ENCODE results near the gene WDSUB1.

Gene WDSUB1

GRCh38 chr2:159188449-159188848 lies 98.1 kb downstream of the WDSUB1 start:
- Histone ChIP-seq H3K4me2 (ENCODE audit: low read length) (no peak overlapping the region), H3K9me3 (ENCODE audit: control insufficient read depth, insufficient read depth, low read length) (no peaks in the 10 kb centered on the region), H4K20me1 (ENCODE audit: control insufficient read depth, insufficient read depth, low read depth, low read length) (no peaks in the 10 kb centered on the region), H3K4me1 (ENCODE audit: control insufficient read depth, low read length) (no peaks in the 10 kb centered on the region), H3K36me3 (ENCODE audit: control insufficient read depth, low read length) (no peaks in the 10 kb centered on the region), H3K4me3 (ENCODE audit: low read length) (no peak overlapping the region), H3K27me3 (ENCODE audit: control insufficient read depth, low read length) (peaks cover 21% of the 10 kb centered on the region), H3F3A (ENCODE audit: control insufficient read depth, insufficient read depth) (no peaks in the 10 kb centered on the region), H3K9me2 (replicated peaks; ENCODE audit: control insufficient read depth, low read length) (no peaks in the 10 kb centered on the region), H3K27ac (ENCODE audit: low read depth, low read length) (no peak overlapping the region), H3K79me2 (ENCODE audit: control insufficient read depth, low read length) (no peaks in the 10 kb centered on the region)
- TF ChIP-seq EZH2phosphoT487 (IDR thresholded peaks at IDR 0.05; ENCODE audit: borderline replicate concordance, low read length) (no peak), CTCF (IDR thresholded peaks at IDR 0.05; ENCODE audit: low read depth, low read length, poor library complexity, severe bottlenecking) (no peak)

- H4K20me1 ChIP-seq (ENCODE audit: control insufficient read depth, insufficient read depth, low read depth, low read length), result no peaks in the 10 kb centered on the region
- no peak overlapping the region for H3K27ac ChIP-seq (ENCODE audit: low read depth, low read length)
- H3K79me2 ChIP-seq (ENCODE audit: control insufficient read depth, low read length), result no peaks in the 10 kb centered on the region
- H3K4me3 ChIP-seq (ENCODE audit: low read length), result no peak overlapping the region
- H3K4me1 ChIP-seq (ENCODE audit: control insufficient read depth, low read length), result no peaks in the 10 kb centered on the region
- H3K9me2 ChIP-seq (replicated peaks; ENCODE audit: control insufficient read depth, low read length), result no peaks in the 10 kb centered on the region
- H3K9me3 ChIP-seq (ENCODE audit: control insufficient read depth, insufficient read depth, low read length), result no peaks in the 10 kb centered on the region
- peaks cover 21% of the 10 kb centered on the region for H3K27me3 ChIP-seq (ENCODE audit: control insufficient read depth, low read length)
- H3K4me2 ChIP-seq (ENCODE audit: low read length), result no peak overlapping the region
- no peaks in the 10 kb centered on the region for H3K36me3 ChIP-seq (ENCODE audit: control insufficient read depth, low read length)
- no peaks in the 10 kb centered on the region for H3F3A ChIP-seq (ENCODE audit: control insufficient read depth, insufficient read depth)
- TF ChIP-seq EZH2phosphoT487 (IDR thresholded peaks at IDR 0.05; ENCODE audit: borderline replicate concordance, low read length) (no peak), CTCF (IDR thresholded peaks at IDR 0.05; ENCODE audit: low read depth, low read length, poor library complexity, severe bottlenecking) (no peak)
Observed at GRCh38 chr2:159187106-159187505, 99.4 kb downstream of the WDSUB1 start.

GRCh38 chr2:159186462-159186861 lies 100.0 kb downstream of the WDSUB1 start:
- TF ChIP-seq EZH2phosphoT487 (IDR thresholded peaks at IDR 0.05; ENCODE audit: borderline replicate concordance, low read length) (no peak), CTCF (IDR thresholded peaks at IDR 0.05; ENCODE audit: low read depth, low read length, poor library complexity, severe bottlenecking) (no peak)
- H4K20me1 ChIP-seq (ENCODE audit: control insufficient read depth, insufficient read depth, low read depth, low read length), result no peaks in the 10 kb centered on the region
- no peak overlapping the region for H3K4me2 ChIP-seq (ENCODE audit: low read length)
- peaks cover 21% of the 10 kb centered on the region for H3K27me3 ChIP-seq (ENCODE audit: control insufficient read depth, low read length)
- H3K4me1 ChIP-seq (ENCODE audit: control insufficient read depth, low read length), result no peaks in the 10 kb centered on the region
- no peaks in the 10 kb centered on the region for H3K36me3 ChIP-seq (ENCODE audit: control insufficient read depth, low read length)
- no peaks in the 10 kb centered on the region for H3F3A ChIP-seq (ENCODE audit: control insufficient read depth, insufficient read depth)
- H3K9me3 ChIP-seq (ENCODE audit: control insufficient read depth, insufficient read depth, low read length), result no peaks in the 10 kb centered on the region
- H3K79me2 ChIP-seq (ENCODE audit: control insufficient read depth, low read length), result no peaks in the 10 kb centered on the region
- no peak overlapping the region for H3K4me3 ChIP-seq (ENCODE audit: low read length)
- no peak overlapping the region for H3K27ac ChIP-seq (ENCODE audit: low read depth, low read length)
- no peaks in the 10 kb centered on the region for H3K9me2 ChIP-seq (replicated peaks; ENCODE audit: control insufficient read depth, low read length)
